GM19351 (cell line): ENCODE results near the gene IZUMO4.
"Not testable (repeated sequence)": the region's sequence is repeated elsewhere in the genome, so short reads cannot be mapped to it uniquely, and the experiment has no call there.

ENCODE experiments used
- ATAC-seq: cut with Tn5 transposase; IDR thresholded peaks from one replicate; pipeline ENCODE4 v1.9.1; 2021; ENCODE audit warnings: mild to moderate bottlenecking, moderate library complexity; ENCODE audit not compliant: unreplicated experiment

Gene IZUMO4

GRCh38 chr19:2080336-2080988 lies 16.3 kb upstream of the IZUMO4 start:
- ATAC-seq = no peak

GRCh38 chr19:2081873-2082810 lies 14.6 kb upstream of the IZUMO4 start:
- no peak for ATAC-seq

- no peak for ATAC-seq
Observed at GRCh38 chr19:2083174-2083854, 13.4 kb upstream of the IZUMO4 start.

GRCh38 chr19:2084993-2085720 lies 11.6 kb upstream of the IZUMO4 start:
- no peak for ATAC-seq

GRCh38 chr19:2086695-2087620 lies 9.8 kb upstream of the IZUMO4 start:
- ATAC-seq = not testable (repeated sequence)

GRCh38 chr19:2087621-2088100 lies 9.1 kb upstream of the IZUMO4 start:
- ATAC-seq = no peak

- ATAC-seq = no peak
Observed at GRCh38 chr19:2089001-2089711, 7.6 kb upstream of the IZUMO4 start.

- no peak for ATAC-seq
Observed at GRCh38 chr19:2089727-2090053, 7.0 kb upstream of the IZUMO4 start.

GRCh38 chr19:2091926-2092525 lies 4.7 kb upstream of the IZUMO4 start:
- ATAC-seq = not testable (repeated sequence)

GRCh38 chr19:2096034-2096479 lies 658 bp upstream of the IZUMO4 start, which contains the start of gene MOB3A:
Gene MOB3A, minus strand, starts transcription at chr19:2096326. Its CDS starts 17,766 bp downstream, at chr19:2078560.
- peak; percentile 39 for ATAC-seq

- ATAC-seq = no peak
Observed at GRCh38 chr19:2097203-2097885, 629 bp downstream of the IZUMO4 start.

- no peak for ATAC-seq
Observed at GRCh38 chr19:2097886-2098327, 1.2 kb downstream of the IZUMO4 start.

- no peak for ATAC-seq
Observed at GRCh38 chr19:2099054-2099501, 2.4 kb downstream of the IZUMO4 start.

GRCh38 chr19:2099937-2100718 lies 3.4 kb downstream of the IZUMO4 start:
- no peak for ATAC-seq

- no peak for ATAC-seq
Observed at GRCh38 chr19:2100719-2101061, 4.0 kb downstream of the IZUMO4 start.

GRCh38 chr19:2101417-2102335 lies 5.0 kb downstream of the IZUMO4 start:
- ATAC-seq = no peak
